Liver (tissue), 9 donors: ENCODE measurements around the gene SRGAP2. TPM values are rescaled to one million over a fixed set of nuclear protein-coding genes. Genes with fewer than 3 reads are reported as not detected.
"Not testable (repeated sequence)": the region's sequence is repeated elsewhere in the genome, so short reads cannot be mapped to it uniquely, and the experiment has no call there.

Source experiments
- DNase-seq: peaks from one replicate; pipeline ENCODE4 v3.0.0-alpha.2; 2017; ENCODE audit warnings: low spot score
- H3K27ac ChIP-seq, 2 donors: one replicate each; pipeline ENCODE4 v1.7.0; 2013; ENCODE audit warnings: inconsistent platforms in 2 of 2, low read length in 2 of 2, control low read depth in 1 of 2, low read depth in 1 of 2, mild to moderate bottlenecking in 1 of 2
- H3K27me3 ChIP-seq, 4 donors: one replicate each; pipeline versions ENCODE4 v1.6.1 to v1.7.0; 2013; ENCODE audit warnings: low read length in 3 of 4, inconsistent platforms in 1 of 4, mild to moderate bottlenecking in 1 of 4, moderate library complexity in 1 of 4; ENCODE audit not compliant: control insufficient read depth in 4 of 4, insufficient read depth in 4 of 4
- H3K36me3 ChIP-seq, 4 donors: one replicate each; pipeline versions ENCODE4 v1.6.1 to v1.7.0; 2013; ENCODE audit warnings: low read length in 3 of 4, mild to moderate bottlenecking in 3 of 4, low read depth in 1 of 4, moderate library complexity in 1 of 4; ENCODE audit not compliant: control insufficient read depth in 4 of 4, insufficient read depth in 3 of 4
- H3K4me1 ChIP-seq, 4 donors: one replicate each; pipeline versions ENCODE4 v1.6.1 to v1.7.0; 2013; ENCODE audit warnings: low read length in 3 of 4, mild to moderate bottlenecking in 3 of 4, moderate library complexity in 1 of 4; ENCODE audit not compliant: control insufficient read depth in 4 of 4, insufficient read depth in 4 of 4
- H3K4me3 ChIP-seq, 3 donors: one replicate each; pipeline versions ENCODE4 v1.6.1 to v1.7.0; 2013; ENCODE audit warnings: low read length in 3 of 3, control low read depth in 1 of 3, low read depth in 1 of 3, mild to moderate bottlenecking in 1 of 3
- H3K9ac ChIP-seq, 2 donors: one replicate each; pipeline ENCODE4 v1.7.0; 2013; ENCODE audit warnings: low read length in 2 of 2, mild to moderate bottlenecking in 2 of 2, moderate library complexity in 2 of 2, control low read depth in 1 of 2, low read depth in 1 of 2
- H3K9me3 ChIP-seq, 4 donors: one replicate each; pipeline versions ENCODE4 v1.6.1 to v1.7.0; 2013; ENCODE audit warnings: low read length in 3 of 4; ENCODE audit not compliant: control insufficient read depth in 4 of 4
- WGBS: extraction: QIAGEN DNeasy Blood & Tissue Kit; methylation state at CpG from one replicate; pipeline ENCODE4 v1.1.7; 2013; 5-methylcytosine and 5-hydroxymethylcytosine counted together
- polyA plus RNA-seq, 2 donors: library from polyadenylated mRNA; stranded (reverse) in 1 of 2; unstranded in 1 of 2; fragments of 200-250 nt in 1 of 2; fragments of >200 nt in 1 of 2; fragmentation: Nextera tagmentation in 1 of 2; extraction: Ambion mirVana in 1 of 2; gene quantifications; one replicate each; pipeline versions ENCODE4 v1.2.1 to v1.2.3, GENCODE V29; 2013 to 2015
- total RNA-seq, 2 donors: library from RNA; depleted of rRNA; stranded (reverse); fragments of >200 nt; gene quantifications; one replicate each; pipeline ENCODE4 v1.2.3, GENCODE V29; 2014
- donor health status: healthy.
- donor health status: healthy.
- donor health status: healthy.
- donor health status: healthy.
- donor health status: healthy.

Gene SRGAP2
- total and polyA plus RNA-seq, 4 donors: 6.6 to 25.2 (median 15.6) TPM

DNA sequence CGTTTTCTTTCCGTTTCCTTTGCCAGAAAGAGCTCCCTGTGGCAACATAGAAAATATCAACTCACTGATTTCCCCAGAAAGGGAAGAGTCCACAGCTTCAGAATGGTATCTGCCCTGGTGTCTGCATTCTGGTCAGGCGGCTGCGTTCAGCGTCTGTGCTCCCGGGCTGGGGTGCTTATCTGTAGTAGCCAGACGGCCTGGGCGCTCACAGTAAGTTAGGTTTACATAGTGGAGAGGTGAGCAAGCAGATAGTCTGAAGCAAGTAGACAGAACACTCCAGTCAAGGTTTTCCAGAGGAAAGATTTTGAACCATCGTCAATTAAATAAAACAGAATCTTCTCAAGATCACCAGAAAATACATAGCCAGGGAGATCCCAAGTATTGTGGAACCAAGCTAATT is 28.6 kb downstream of the SRGAP2 start:
- H3K27ac ChIP-seq, H3K9me3 ChIP-seq, H3K9ac ChIP-seq, H3K4me3 ChIP-seq, H3K4me1 ChIP-seq, H3K27me3 ChIP-seq, H3K36me3 ChIP-seq: not testable (repeated sequence)
- 72% methylated on average over 9 of the region's 9 CpGs for WGBS
- peak; percentile 42 for DNase-seq

DNA sequence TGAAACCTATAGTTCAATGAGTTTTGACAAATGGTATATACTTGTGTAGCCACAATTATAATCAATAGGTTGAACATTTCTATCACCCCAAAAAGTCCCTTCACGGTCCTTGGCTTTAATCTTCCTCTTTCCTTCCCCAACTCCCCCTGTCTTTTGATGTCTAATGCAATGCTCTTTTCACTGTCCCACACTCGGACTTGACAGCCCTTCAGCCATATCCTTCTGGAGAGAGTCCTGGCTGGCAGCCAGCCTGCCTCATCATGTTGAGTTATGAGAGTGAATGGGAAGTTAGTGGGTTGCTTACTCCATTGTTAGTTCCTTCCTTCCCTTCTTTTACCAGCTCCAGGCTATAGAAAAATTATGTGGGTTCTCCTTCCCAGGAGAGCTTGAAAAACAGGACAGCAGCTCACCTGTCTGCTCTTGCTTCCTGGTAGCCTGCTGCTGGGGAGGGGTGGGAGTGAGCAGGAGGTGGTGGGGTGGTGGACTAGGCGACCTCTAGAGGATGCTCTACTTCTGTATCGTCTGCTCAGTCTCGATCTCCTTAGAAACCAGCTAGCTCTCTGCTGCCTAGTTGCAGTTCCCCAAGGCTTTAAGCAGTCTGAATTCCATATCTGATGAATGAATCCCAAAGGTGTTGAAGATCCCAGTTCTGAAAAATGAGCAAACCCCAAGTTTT is 29.8 kb downstream of the SRGAP2 start:
- H3K9ac ChIP-seq: not testable (repeated sequence)
- WGBS: 83% methylated on average over 2 of the region's 5 CpGs

DNA sequence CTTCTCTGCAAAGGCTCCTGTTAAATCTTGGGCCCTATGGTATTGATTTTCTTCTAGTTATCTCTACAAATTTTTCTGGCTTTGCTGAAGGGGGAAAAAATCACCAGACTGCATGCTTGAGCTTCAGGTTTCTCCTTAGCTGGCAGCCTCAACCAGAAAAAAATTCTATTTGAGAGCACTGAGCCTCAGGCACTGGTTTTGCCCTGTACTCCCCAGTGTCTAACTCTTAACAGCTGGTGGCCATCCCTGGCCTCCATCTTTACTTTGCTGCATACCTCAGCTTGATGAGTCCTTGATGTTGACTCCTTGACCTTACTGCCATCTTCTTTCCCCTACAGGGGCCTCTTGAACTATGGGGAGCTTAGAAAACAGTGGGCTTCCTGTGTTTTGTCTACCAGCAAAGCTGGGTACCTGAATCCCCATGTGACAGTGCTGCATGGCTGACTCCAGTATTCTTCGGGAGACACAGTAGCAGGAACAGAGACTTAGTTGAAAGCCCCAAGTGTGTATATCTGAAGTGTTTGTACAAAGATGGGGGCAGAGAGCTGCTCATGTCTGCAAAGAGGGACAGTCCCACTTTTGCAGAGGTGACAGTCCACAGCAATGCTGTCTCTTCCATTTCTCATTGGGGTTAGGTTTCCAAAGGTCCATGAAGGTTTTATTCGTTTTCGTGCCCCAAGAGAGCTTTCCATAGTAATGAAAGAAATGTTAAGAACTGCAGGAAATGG is 31.0 kb downstream of the SRGAP2 start:
- DNase-seq, H3K4me1 ChIP-seq, H3K4me3 ChIP-seq, H3K27ac ChIP-seq, H3K9ac ChIP-seq, H3K9me3 ChIP-seq, H3K36me3 ChIP-seq, H3K27me3 ChIP-seq: not testable (repeated sequence)
- 84% methylated on average over 3 of the region's 3 CpGs for WGBS

More for the DNA sequence above, 29.8 kb downstream of the SRGAP2 start:
- H3K27ac ChIP-seq, H3K4me1 ChIP-seq, H3K27me3 ChIP-seq, DNase-seq, H3K9me3 ChIP-seq, H3K4me3 ChIP-seq, H3K36me3 ChIP-seq: not testable (repeated sequence)

DNA sequence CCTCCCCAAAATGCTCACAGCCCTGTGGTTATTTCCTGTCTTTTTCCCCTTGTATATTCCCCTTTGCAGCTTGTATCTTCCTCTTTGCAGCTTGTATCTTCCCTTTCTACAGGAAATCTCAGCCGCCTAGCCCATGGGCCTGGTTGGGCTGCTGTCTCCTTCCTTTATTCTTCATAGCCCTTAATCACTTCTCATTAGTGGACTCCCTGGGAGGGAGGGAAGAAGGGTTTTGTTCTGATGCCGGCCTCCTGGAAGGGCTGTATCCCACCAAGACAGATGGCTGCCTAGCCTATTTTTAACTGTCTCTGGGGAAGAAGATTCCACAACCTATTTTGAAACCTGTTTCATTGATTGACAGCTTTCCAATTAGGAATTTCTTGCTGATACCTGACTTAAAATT is 31.8 kb downstream of the SRGAP2 start:
- not testable (repeated sequence) for DNase-seq, H3K9ac ChIP-seq, H3K4me1 ChIP-seq, H3K27ac ChIP-seq, H3K27me3 ChIP-seq, H3K9me3 ChIP-seq, H3K36me3 ChIP-seq, H3K4me3 ChIP-seq
- WGBS: no CpG with 5 or more reads among the region's 2 CpGs

- H3K4me1 ChIP-seq, H3K4me3 ChIP-seq, H3K27me3 ChIP-seq, H3K27ac ChIP-seq, H3K9ac ChIP-seq, DNase-seq, H3K36me3 ChIP-seq, H3K9me3 ChIP-seq: not testable (repeated sequence)
- WGBS: 97% methylated on average over 4 of the region's 4 CpGs
Observed at GRCh38 chr1:206240288-206240687, 36.9 kb downstream of the SRGAP2 start.

DNA sequence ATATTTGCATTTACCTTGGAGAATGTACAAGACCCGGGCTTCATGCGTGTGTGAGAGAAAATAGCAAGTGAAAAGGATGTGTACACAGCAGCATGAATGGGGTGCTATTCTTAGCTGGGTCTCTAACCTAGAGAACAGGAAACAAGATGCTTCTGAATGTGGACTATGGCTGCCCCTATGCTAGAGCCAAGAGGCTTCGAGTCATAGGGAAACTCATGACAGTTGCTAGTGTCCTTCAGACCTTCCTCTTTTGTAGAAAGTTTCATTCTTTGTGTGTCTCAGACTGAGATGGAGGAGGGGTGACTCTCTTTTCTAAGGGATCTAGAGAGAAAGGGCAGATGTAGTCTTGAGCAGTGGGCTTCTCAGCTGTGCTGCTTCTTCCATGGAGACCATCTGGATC is 40.0 kb downstream of the SRGAP2 start:
- not testable (repeated sequence) for H3K4me3 ChIP-seq, H3K27me3 ChIP-seq, H3K9ac ChIP-seq, H3K9me3 ChIP-seq, H3K27ac ChIP-seq, DNase-seq, H3K4me1 ChIP-seq, H3K36me3 ChIP-seq
- WGBS: 49% methylated on average over 1 of the region's 3 CpGs

- not testable (repeated sequence) for H3K4me3 ChIP-seq, H3K27ac ChIP-seq, DNase-seq, H3K27me3 ChIP-seq, H3K36me3 ChIP-seq, H3K4me1 ChIP-seq, H3K9ac ChIP-seq, H3K9me3 ChIP-seq
- WGBS: 83% methylated on average over 1 of the region's 3 CpGs
Observed at GRCh38 chr1:206245479-206245878, 42.1 kb downstream of the SRGAP2 start.

DNA sequence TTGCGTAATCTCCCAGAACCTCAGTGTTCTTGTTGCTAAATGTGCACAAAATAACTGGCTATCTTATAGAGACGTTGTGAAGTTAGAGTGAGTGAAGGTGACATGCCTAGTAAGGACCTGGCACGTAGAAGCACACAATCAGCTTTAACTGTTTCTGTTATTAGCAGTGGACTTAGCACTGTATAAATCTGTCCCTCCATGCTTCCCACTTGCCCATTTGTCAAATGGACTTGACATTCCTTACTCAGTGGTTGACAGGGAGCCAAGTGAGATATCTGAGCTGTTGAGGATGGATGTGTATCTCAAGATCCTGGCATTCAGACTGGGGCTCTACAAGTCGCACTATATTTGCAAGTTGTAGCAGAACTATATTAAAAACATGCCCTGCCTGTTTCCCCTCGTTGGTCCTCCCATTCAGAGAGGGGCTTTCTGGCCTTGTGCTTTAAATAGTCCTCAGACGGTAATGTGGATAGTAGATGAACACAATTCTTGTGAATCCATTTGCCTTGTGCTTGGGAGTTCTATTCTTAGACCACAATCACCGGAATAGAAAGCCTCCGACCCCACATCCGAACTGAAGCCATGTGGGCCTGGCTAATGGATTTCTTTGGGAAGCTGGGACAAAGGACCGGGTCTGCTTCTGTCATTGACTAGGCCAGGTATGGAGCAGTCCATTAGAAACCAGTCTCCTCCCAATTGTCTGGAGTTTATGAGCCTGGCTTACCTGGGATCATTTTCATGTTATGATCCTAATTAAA is 43.0 kb downstream of the SRGAP2 start:
- not testable (repeated sequence) for H3K9me3 ChIP-seq, H3K4me3 ChIP-seq, H3K36me3 ChIP-seq, DNase-seq, H3K27ac ChIP-seq, H3K27me3 ChIP-seq, H3K4me1 ChIP-seq, H3K9ac ChIP-seq
- no CpG with 5 or more reads among the region's 10 CpGs for WGBS
